NCI-H1694 (cell line): ENCODE data around the gene LUC7L2.
"Not testable (repeated sequence)": the region's sequence is repeated elsewhere in the genome, so short reads cannot be mapped to it uniquely, and the experiment has no call there.

ENCODE experiments used
- DNase-seq: peaks from one replicate; lab custom pipeline; 2025; lab: John Stamatoyannopoulos, UW

Gene LUC7L2

GRCh38 chr7:139451638-139452037, 91.9 kb downstream of the LUC7L2 start:
- no peak for DNase-seq

GRCh38 chr7:139452958-139453672, 93.4 kb downstream of the LUC7L2 start:
- DNase-seq: no peak

- DNase-seq: no peak
Observed at GRCh38 chr7:139453673-139454321, 94.1 kb downstream of the LUC7L2 start.

- DNase-seq: no peak
Observed at GRCh38 chr7:139455789-139456188, 96.1 kb downstream of the LUC7L2 start.

- DNase-seq: no peak
Observed at GRCh38 chr7:139456511-139456910, 96.8 kb downstream of the LUC7L2 start.

GRCh38 chr7:139457153-139457946, 97.7 kb downstream of the LUC7L2 start:
- DNase-seq: no peak

GRCh38 chr7:139463421-139463820, 103.7 kb downstream of the LUC7L2 start:
- not testable (repeated sequence) for DNase-seq

GRCh38 chr7:139464511-139464910, 104.8 kb downstream of the LUC7L2 start:
- not testable (repeated sequence) for DNase-seq

GRCh38 chr7:139465072-139465471, 105.4 kb downstream of the LUC7L2 start:
- DNase-seq: not testable (repeated sequence)

GRCh38 chr7:139467729-139468128, 108.0 kb downstream of the LUC7L2 start:
- not testable (repeated sequence) for DNase-seq

GRCh38 chr7:139468281-139468680, 108.6 kb downstream of the LUC7L2 start:
- not testable (repeated sequence) for DNase-seq

- DNase-seq: no peak
Observed at GRCh38 chr7:139471740-139472353, 112.2 kb downstream of the LUC7L2 start.
